HepG2 (cell line): ENCODE measurements around the gene HOXA1. TPM values are rescaled to one million over a fixed set of nuclear protein-coding genes. Genes with fewer than 3 reads are reported as not detected.

Experiments used
- GATA4 ChIP-seq: sonication (generic); IDR thresholded peaks from 2 replicates; pipeline ENCODE4 v1.6.1; 2016; ENCODE audit warnings: antibody characterized with exemption, low read depth, borderline replicate concordance
- KLF12 ChIP-seq: sonication (generic); formaldehyde crosslinking; IDR thresholded peaks from 2 replicates; pipeline ENCODE4 v1.4.0; 2020; ENCODE audit warnings: missing genetic modification reagents, borderline replicate concordance
- MAFF ChIP-seq: IDR thresholded peaks from 2 replicates; pipeline ENCODE4 v1.6.1; 2011; ENCODE audit warnings: low read depth, low read length, improper control_type of control experiment
- MAFK ChIP-seq, 2 experiments: IDR thresholded peaks in 1 of 2; conservative IDR thresholded peaks in 1 of 2; 2 replicates each; pipeline ENCODE4 v1.6.1; 2011; ENCODE audit warnings: improper control_type of control experiment in 2 of 2, low read length in 2 of 2
- RARA ChIP-seq: IDR thresholded peaks from 2 replicates; pipeline ENCODE4 v1.6.1; 2016; ENCODE audit warnings: missing genetic modification reagents, missing compliant biosample characterization
- RORA ChIP-seq: sonication (generic); formaldehyde crosslinking; IDR thresholded peaks from 2 replicates; pipeline ENCODE4 v1.5.0; 2020; ENCODE audit warnings: mild to moderate bottlenecking, missing genetic modification reagents, moderate library complexity
- RXRA ChIP-seq: sonication (generic); formaldehyde crosslinking; IDR thresholded peaks from 2 replicates; pipeline ENCODE4 v1.5.1; 2020; ENCODE audit warnings: missing genetic modification reagents
- SAFB2 ChIP-seq: sonication (generic); formaldehyde crosslinking; IDR thresholded peaks from 2 replicates; pipeline ENCODE4 v1.5.1; 2020; ENCODE audit warnings: missing genetic modification reagents, low read depth, mild to moderate bottlenecking, borderline replicate concordance
- SIX1 ChIP-seq: sonication (generic); formaldehyde crosslinking; IDR thresholded peaks from 2 replicates; pipeline ENCODE4 v1.4.0; 2020; ENCODE audit warnings: missing genetic modification reagents, borderline replicate concordance
- ZC3H4 ChIP-seq: sonication (generic); formaldehyde crosslinking; IDR thresholded peaks from 2 replicates; pipeline ENCODE4 v1.4.0; 2020; ENCODE audit warnings: missing genetic modification reagents, borderline replicate concordance
- ZNF263 ChIP-seq: sonication (generic); formaldehyde crosslinking; IDR thresholded peaks from 2 replicates; pipeline ENCODE4 v1.4.0; 2020; ENCODE audit warnings: missing genetic modification reagents
- ZNF547 ChIP-seq: sonication (generic); formaldehyde crosslinking; IDR thresholded peaks from 2 replicates; pipeline ENCODE4 v1.5.1; 2020; ENCODE audit warnings: mild to moderate bottlenecking, missing genetic modification reagents
- ZNF557 ChIP-seq: sonication (generic); formaldehyde crosslinking; IDR thresholded peaks from 2 replicates; pipeline ENCODE4 v1.4.0; 2020; ENCODE audit warnings: missing genetic modification reagents
- ZNF841 ChIP-seq: sonication (generic); formaldehyde crosslinking; IDR thresholded peaks from 2 replicates; pipeline ENCODE4 v1.8.1; 2023; ENCODE audit warnings: missing genetic modification reagents, borderline replicate concordance
- ZNF878 ChIP-seq: sonication (generic); formaldehyde crosslinking; IDR thresholded peaks from 2 replicates; pipeline ENCODE4 v1.8.1; 2023; ENCODE audit warnings: mild to moderate bottlenecking, missing genetic modification reagents, moderate library complexity
- polyA plus RNA-seq, 8 experiments: library from polyadenylated mRNA; depleted of rRNA in 3 of 8; stranded (reverse) in 7 of 8; unstranded in 1 of 8; fragments of >200 nt; fragmentation: Illumina TruSeq in 4 of 8; extraction: Trizol in 4 of 8; gene quantifications; 2 replicates each; pipeline versions ENCODE4 v1.2.1 to v1.2.3, GENCODE V29; 2011 to 2016; ENCODE audit warnings: low read depth in 4 of 8, missing spikeins in 1 of 8, mixed read lengths in 1 of 8; ENCODE audit not compliant: insufficient read depth in 1 of 8
- total RNA-seq, 5 experiments: library from RNA; depleted of rRNA; stranded (reverse); fragments of >200 nt; fragmentation: Illumina TruSeq; extraction: Trizol; gene quantifications; 2 replicates each; pipeline ENCODE4 v1.2.3, GENCODE V29; 2016; ENCODE audit warnings: low read depth in 1 of 5
- TF ChIP-seq, protein P1 (sequence below): sonication (generic); formaldehyde crosslinking; IDR thresholded peaks from 2 replicates; pipeline ENCODE4 v1.4.0; 2020; ENCODE audit warnings: missing genetic modification reagents
- TF ChIP-seq, protein P2 (sequence below): sonication (generic); formaldehyde crosslinking; IDR thresholded peaks from 2 replicates; pipeline ENCODE4 v1.9.0; 2021; ENCODE audit warnings: missing genetic modification reagents, borderline replicate concordance
- TF ChIP-seq, protein P3 (sequence below): sonication (generic); formaldehyde crosslinking; IDR thresholded peaks from 2 replicates; pipeline ENCODE4 v1.9.0; 2022; ENCODE audit warnings: missing genetic modification reagents, mild to moderate bottlenecking, borderline replicate concordance
- TF ChIP-seq, protein P4 (sequence below): sonication (generic); formaldehyde crosslinking; IDR thresholded peaks from 2 replicates; pipeline ENCODE4 v1.5.0; 2020; ENCODE audit warnings: mild to moderate bottlenecking, missing genetic modification reagents, moderate library complexity
- TF ChIP-seq, protein P5 (sequence below): sonication (generic); formaldehyde crosslinking; IDR thresholded peaks from 2 replicates; pipeline ENCODE4 v1.4.0; 2020; ENCODE audit warnings: missing genetic modification reagents
- TF ChIP-seq, protein P6 (sequence below): sonication (generic); formaldehyde crosslinking; IDR thresholded peaks from 2 replicates; pipeline ENCODE4 v1.4.0; 2020; ENCODE audit warnings: mild to moderate bottlenecking, low read depth, missing genetic modification reagents

The HOXA1 gene
- total and polyA plus RNA-seq, 2 of the 13 experiments (the other 11 are each of a cell fraction or from before 2014, with no cell fraction given): 0.18 to 0.20 TPM

DNA sequence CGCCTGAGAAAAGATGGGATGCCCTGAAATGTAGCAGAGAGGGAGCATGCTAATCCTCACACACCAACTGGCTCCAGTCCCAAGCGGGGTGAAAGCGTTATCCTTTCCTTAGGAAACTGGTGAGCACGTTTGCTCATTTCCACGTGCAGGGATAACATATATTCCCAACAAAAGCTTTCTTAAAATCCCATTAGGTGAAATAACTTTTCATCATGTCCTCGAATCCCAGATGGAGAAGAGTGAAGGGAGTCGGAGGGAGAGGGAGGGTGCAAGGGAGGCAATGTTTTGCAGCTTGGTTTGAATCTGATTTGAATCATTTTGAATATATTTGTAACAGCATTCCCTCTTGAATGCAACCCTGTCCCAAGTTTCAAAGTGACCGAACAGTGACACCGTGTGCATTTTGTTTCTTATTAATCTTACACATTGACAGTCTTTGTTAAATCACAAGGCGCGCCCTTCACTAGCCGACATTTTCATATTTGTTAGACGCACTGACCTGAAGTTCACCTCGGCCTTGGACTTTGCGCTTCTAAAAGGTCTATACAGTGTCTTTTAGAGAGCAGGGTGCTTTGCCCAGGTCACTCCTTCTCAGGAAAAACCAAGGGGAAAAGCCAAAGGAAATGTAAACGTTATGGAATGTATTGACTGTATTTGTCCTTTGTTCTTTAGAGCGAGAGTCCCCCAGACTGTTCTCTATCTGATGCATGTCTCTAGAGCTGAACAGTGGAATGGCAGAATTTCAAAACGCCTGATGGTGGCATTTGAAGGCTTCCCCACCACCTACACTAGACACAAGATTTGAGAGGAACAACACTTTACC lies 37.8 kb upstream of the HOXA1 start (continued):
- TF ChIP-seq MAFF (no peak), ZNF878 (CRISPR knock-in tag) (no peak), GATA4 (no peak), RARA (CRISPR knock-in tag) (peak; percentile 100), ZNF557 (CRISPR knock-in tag) (no peak), KLF12 (CRISPR knock-in tag) (no peak), SAFB2 (CRISPR knock-in tag) (no peak), MAFK (conservative IDR thresholded peaks at IDR 0.05 in 1 of 2, IDR thresholded peaks at IDR 0.05 in 1 of 2; ENCODE audit: low read length in 2 of 2) (no peak), ZNF263 (CRISPR knock-in tag) (no peak), SIX1 (no peak), ZC3H4 (no peak), ZNF841 (CRISPR knock-in tag) (0 out of 2 replicates have a peak, but pooled peaks have one; percentile 18), RXRA (peak; percentile 93; the same call in 1 of the 2 replicates), ZNF547 (0 out of 2 replicates have a peak, but pooled peaks have one; percentile 37), RORA (CRISPR knock-in tag) (no peak)
- TF ChIP-seq, protein P1, sequence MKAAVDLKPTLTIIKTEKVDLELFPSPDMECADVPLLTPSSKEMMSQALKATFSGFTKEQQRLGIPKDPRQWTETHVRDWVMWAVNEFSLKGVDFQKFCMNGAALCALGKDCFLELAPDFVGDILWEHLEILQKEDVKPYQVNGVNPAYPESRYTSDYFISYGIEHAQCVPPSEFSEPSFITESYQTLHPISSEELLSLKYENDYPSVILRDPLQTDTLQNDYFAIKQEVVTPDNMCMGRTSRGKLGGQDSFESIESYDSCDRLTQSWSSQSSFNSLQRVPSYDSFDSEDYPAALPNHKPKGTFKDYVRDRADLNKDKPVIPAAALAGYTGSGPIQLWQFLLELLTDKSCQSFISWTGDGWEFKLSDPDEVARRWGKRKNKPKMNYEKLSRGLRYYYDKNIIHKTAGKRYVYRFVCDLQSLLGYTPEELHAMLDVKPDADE: no peak
- TF ChIP-seq, protein P2, sequence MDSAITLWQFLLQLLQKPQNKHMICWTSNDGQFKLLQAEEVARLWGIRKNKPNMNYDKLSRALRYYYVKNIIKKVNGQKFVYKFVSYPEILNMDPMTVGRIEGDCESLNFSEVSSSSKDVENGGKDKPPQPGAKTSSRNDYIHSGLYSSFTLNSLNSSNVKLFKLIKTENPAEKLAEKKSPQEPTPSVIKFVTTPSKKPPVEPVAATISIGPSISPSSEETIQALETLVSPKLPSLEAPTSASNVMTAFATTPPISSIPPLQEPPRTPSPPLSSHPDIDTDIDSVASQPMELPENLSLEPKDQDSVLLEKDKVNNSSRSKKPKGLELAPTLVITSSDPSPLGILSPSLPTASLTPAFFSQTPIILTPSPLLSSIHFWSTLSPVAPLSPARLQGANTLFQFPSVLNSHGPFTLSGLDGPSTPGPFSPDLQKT (CRISPR knock-in tag): no peak
- TF ChIP-seq, protein P3, sequence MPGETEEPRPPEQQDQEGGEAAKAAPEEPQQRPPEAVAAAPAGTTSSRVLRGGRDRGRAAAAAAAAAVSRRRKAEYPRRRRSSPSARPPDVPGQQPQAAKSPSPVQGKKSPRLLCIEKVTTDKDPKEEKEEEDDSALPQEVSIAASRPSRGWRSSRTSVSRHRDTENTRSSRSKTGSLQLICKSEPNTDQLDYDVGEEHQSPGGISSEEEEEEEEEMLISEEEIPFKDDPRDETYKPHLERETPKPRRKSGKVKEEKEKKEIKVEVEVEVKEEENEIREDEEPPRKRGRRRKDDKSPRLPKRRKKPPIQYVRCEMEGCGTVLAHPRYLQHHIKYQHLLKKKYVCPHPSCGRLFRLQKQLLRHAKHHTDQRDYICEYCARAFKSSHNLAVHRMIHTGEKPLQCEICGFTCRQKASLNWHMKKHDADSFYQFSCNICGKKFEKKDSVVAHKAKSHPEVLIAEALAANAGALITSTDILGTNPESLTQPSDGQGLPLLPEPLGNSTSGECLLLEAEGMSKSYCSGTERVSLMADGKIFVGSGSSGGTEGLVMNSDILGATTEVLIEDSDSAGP (CRISPR knock-in tag): no peak
- TF ChIP-seq, protein P4, sequence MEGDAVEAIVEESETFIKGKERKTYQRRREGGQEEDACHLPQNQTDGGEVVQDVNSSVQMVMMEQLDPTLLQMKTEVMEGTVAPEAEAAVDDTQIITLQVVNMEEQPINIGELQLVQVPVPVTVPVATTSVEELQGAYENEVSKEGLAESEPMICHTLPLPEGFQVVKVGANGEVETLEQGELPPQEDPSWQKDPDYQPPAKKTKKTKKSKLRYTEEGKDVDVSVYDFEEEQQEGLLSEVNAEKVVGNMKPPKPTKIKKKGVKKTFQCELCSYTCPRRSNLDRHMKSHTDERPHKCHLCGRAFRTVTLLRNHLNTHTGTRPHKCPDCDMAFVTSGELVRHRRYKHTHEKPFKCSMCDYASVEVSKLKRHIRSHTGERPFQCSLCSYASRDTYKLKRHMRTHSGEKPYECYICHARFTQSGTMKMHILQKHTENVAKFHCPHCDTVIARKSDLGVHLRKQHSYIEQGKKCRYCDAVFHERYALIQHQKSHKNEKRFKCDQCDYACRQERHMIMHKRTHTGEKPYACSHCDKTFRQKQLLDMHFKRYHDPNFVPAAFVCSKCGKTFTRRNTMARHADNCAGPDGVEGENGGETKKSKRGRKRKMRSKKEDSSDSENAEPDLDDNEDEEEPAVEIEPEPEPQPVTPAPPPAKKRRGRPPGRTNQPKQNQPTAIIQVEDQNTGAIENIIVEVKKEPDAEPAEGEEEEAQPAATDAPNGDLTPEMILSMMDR (CRISPR knock-in tag): peak; percentile 42
- TF ChIP-seq, protein P5, sequence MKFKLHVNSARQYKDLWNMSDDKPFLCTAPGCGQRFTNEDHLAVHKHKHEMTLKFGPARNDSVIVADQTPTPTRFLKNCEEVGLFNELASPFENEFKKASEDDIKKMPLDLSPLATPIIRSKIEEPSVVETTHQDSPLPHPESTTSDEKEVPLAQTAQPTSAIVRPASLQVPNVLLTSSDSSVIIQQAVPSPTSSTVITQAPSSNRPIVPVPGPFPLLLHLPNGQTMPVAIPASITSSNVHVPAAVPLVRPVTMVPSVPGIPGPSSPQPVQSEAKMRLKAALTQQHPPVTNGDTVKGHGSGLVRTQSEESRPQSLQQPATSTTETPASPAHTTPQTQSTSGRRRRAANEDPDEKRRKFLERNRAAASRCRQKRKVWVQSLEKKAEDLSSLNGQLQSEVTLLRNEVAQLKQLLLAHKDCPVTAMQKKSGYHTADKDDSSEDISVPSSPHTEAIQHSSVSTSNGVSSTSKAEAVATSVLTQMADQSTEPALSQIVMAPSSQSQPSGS: 0 out of 2 replicates have a peak, but pooled peaks have one; percentile 37
- TF ChIP-seq, protein P6, sequence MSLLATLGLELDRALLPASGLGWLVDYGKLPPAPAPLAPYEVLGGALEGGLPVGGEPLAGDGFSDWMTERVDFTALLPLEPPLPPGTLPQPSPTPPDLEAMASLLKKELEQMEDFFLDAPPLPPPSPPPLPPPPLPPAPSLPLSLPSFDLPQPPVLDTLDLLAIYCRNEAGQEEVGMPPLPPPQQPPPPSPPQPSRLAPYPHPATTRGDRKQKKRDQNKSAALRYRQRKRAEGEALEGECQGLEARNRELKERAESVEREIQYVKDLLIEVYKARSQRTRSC (CRISPR knock-in tag): no peak
